Glomerular visceral epithelial cell (primary cell): ENCODE results near the gene UNC5B.
"Not testable (repeated sequence)": the region's sequence is repeated elsewhere in the genome, so short reads cannot be mapped to it uniquely, and the experiment has no call there.

Experiments used
- DNase-seq: peaks from one replicate; pipeline ENCODE4 v3.0.0-alpha.2; 2016; ENCODE audit errors: extremely low spot score

The UNC5B gene

GRCh38 chr10:71283876-71284275 is 71.5 kb downstream of the UNC5B start:
- DNase-seq = no peak

- no peak for DNase-seq
These were observed 72.3 kb downstream of the UNC5B start for GRCh38 chr10:71284544-71285179.

GRCh38 chr10:71285180-71285545 is 72.8 kb downstream of the UNC5B start:
- DNase-seq = peak; percentile 31

- no peak for DNase-seq
These were observed 73.6 kb downstream of the UNC5B start for GRCh38 chr10:71285986-71286385.

GRCh38 chr10:71286521-71287294 is 74.3 kb downstream of the UNC5B start:
- no peak for DNase-seq

GRCh38 chr10:71287456-71287855 is 75.1 kb downstream of the UNC5B start:
- DNase-seq = no peak

GRCh38 chr10:71288461-71288860 is 76.1 kb downstream of the UNC5B start:
- DNase-seq = no peak

GRCh38 chr10:71289421-71290130 is 77.2 kb downstream of the UNC5B start:
- DNase-seq = no peak

GRCh38 chr10:71290331-71290730 is 78.0 kb downstream of the UNC5B start:
- DNase-seq = no peak

GRCh38 chr10:71290806-71291527 is 78.6 kb downstream of the UNC5B start:
- DNase-seq = peak; percentile 22

- DNase-seq = no peak
These were observed 79.1 kb downstream of the UNC5B start for GRCh38 chr10:71291528-71291900.

GRCh38 chr10:71292624-71293445 is 80.5 kb downstream of the UNC5B start:
- DNase-seq = no peak

GRCh38 chr10:71293446-71294084 is 81.2 kb downstream of the UNC5B start:
- DNase-seq = no peak

GRCh38 chr10:71294091-71294561 is 81.8 kb downstream of the UNC5B start:
- DNase-seq = no peak

GRCh38 chr10:71294856-71295255 is 82.5 kb downstream of the UNC5B start:
- no peak for DNase-seq

- no peak for DNase-seq
These were observed 83.3 kb downstream of the UNC5B start for GRCh38 chr10:71295641-71296040.

- DNase-seq = no peak
These were observed 83.7 kb downstream of the UNC5B start for GRCh38 chr10:71296086-71296485.

GRCh38 chr10:71296811-71297210 is 84.4 kb downstream of the UNC5B start:
- not testable (repeated sequence) for DNase-seq

GRCh38 chr10:71297343-71297742 is 85.0 kb downstream of the UNC5B start:
- DNase-seq = no peak

GRCh38 chr10:71299071-71299785 is 86.9 kb downstream of the UNC5B start:
- DNase-seq = no peak
